ENCODE measurements around the gene PDILT. TPM values are rescaled to one million over a fixed set of nuclear protein-coding genes. Genes with fewer than 3 reads are reported as not detected.
"Not testable (repeated sequence)": the region's sequence is repeated elsewhere in the genome, so short reads cannot be mapped to it uniquely, and the experiment has no call there.

The PDILT gene
- total and polyA plus RNA-seq, 2 donors (not counting 3 experiments of a cell fraction or from before 2014, with no cell fraction given) = not detected

DNA sequence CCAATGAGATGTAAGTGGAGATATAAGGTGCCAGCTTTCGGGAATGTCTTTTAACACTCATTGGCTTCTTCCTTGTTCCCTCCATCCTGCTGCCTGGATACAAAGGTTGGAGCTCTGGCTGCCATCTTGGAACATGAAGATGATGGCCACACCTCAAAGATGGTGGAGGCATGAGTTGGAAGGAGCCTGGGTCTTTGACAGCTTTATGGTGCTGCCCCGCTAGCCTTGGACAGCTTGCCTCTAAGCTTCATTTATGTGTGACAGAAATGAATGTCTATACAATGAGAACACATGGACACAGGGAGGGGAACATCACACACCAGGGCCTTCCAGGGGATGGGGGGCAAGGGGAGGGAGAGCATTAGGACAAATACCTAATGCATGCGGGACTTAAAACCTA lies 90.8 kb downstream of the PDILT start:
- Histone ChIP-seq H4K20me1 (replicated peaks; ENCODE audit: control insufficient read depth, extremely low read depth, insufficient read depth, low read length) (no peaks in the 10 kb centered on the region), H2AFZ (ENCODE audit: low read depth, low read length) (no peak overlapping the region), H3K36me3 (ENCODE audit: control insufficient read depth in 2 of 2, extremely low read depth in 1 of 2, insufficient read depth in 2 of 2, low read length in 2 of 2) (no peaks in the 10 kb centered on the region), H3K4me3 (replicated peaks in 1 of 3; ENCODE audit: insufficient read depth in 1 of 3, low read depth in 1 of 3, low read length in 3 of 3) (no peak overlapping the region), H3K9me3 (replicated peaks; ENCODE audit: control insufficient read depth, insufficient read depth, low read length) (no peaks in the 10 kb centered on the region), H3K27me3 (ENCODE audit: control insufficient read depth in 2 of 2, insufficient read depth in 2 of 2, low read length in 2 of 2) (no peaks in the 10 kb centered on the region), H3K9me1 (replicated peaks; ENCODE audit: control insufficient read depth, extremely low read depth, insufficient read depth, low read length) (no peaks in the 10 kb centered on the region), H3K27ac (ENCODE audit: insufficient read depth, low read depth, low read length) (no peak overlapping the region), H3K79me2 (ENCODE audit: control insufficient read depth, insufficient read depth, low read length) (no peaks in the 10 kb centered on the region), H3K9ac (replicated peaks; ENCODE audit: extremely low read depth, insufficient read depth, low read length) (no peak overlapping the region), H3K4me2 (ENCODE audit: insufficient read depth, low read length) (no peak overlapping the region), H3K4me1 (ENCODE audit: control insufficient read depth, extremely low read depth, insufficient read depth, low read length) (no peaks in the 10 kb centered on the region)
- dilution Hi-C loops (cut with MboI; ENCODE audit: extremely low pct_ligation_motif_present, low sequenced_read_pairs) = no loop called here
- ChIA-PET CTCF (no interaction called here), POLR2A (no interaction called here)
- FAIRE-seq (no peak), DNase-seq (ENCODE audit: low read depth, low spot score) (no peak)
- intact Hi-C loops (cut with micrococcal nuclease) = no loop called here
- TF ChIP-seq, protein P1, sequence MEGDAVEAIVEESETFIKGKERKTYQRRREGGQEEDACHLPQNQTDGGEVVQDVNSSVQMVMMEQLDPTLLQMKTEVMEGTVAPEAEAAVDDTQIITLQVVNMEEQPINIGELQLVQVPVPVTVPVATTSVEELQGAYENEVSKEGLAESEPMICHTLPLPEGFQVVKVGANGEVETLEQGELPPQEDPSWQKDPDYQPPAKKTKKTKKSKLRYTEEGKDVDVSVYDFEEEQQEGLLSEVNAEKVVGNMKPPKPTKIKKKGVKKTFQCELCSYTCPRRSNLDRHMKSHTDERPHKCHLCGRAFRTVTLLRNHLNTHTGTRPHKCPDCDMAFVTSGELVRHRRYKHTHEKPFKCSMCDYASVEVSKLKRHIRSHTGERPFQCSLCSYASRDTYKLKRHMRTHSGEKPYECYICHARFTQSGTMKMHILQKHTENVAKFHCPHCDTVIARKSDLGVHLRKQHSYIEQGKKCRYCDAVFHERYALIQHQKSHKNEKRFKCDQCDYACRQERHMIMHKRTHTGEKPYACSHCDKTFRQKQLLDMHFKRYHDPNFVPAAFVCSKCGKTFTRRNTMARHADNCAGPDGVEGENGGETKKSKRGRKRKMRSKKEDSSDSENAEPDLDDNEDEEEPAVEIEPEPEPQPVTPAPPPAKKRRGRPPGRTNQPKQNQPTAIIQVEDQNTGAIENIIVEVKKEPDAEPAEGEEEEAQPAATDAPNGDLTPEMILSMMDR (IDR thresholded peaks at IDR 0.05; ENCODE audit: extremely low read depth in 1 of 2, insufficient read depth in 1 of 2, low read depth in 1 of 2, low read length in 2 of 2) = no peak
- TF ChIP-seq POLR2A (IDR thresholded peaks at IDR 0.05; ENCODE audit: low read depth, low read length) (no peak), JUN (IDR thresholded peaks at IDR 0.05; ENCODE audit: borderline replicate concordance, insufficient read depth, insufficient read length, low read depth) (no peak), EZH2 (IDR thresholded peaks at IDR 0.05; ENCODE audit: borderline replicate concordance, low read depth, low read length, severe bottlenecking) (no peak), GATA2 (IDR thresholded peaks at IDR 0.05; ENCODE audit: insufficient read depth, insufficient read length, low read depth, low read length) (no peak), POLR2AphosphoS5 (IDR thresholded peaks at IDR 0.05; ENCODE audit: insufficient read depth, low read depth, low read length) (no peak), FOS (IDR thresholded peaks at IDR 0.05; ENCODE audit: borderline replicate concordance, insufficient read depth, low read length) (no peak), MYC (IDR thresholded peaks at IDR 0.05; ENCODE audit: low read depth, low read length) (no peak)
- TF ChIP-seq, protein P2, sequence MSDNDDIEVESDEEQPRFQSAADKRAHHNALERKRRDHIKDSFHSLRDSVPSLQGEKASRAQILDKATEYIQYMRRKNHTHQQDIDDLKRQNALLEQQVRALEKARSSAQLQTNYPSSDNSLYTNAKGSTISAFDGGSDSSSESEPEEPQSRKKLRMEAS (IDR thresholded peaks at IDR 0.05; ENCODE audit: insufficient read depth, insufficient read length) = no peak
- BruUV-seq (replicated peaks) = no TSS peak

DNA sequence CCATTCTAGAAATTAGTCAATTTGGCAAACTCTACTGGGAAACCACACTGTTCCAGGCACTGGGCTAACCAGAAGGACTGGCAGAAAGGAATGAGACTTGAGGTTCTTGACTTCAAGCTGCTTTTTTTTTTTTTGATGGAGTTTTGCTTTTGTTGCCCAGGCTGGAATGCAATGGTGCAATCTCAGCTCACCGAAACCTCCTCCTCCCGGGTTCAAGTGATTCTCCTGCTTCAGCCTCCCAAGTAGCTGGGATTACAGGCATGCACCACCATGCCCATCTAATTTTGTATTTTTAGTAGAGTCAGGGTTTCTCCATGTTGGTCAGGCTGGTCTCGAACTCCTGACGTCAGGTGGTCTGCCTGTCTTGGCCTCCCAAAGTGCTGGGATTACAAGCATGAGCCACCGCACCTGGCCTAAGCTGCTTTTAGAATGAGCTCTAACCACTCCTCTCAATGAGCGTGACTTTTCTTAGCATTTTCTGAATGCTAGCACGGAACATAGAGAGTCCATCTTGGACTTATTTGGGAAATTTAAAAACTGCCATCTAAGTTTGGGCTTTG lies 91.9 kb downstream of the PDILT start:
- intact Hi-C loops (cut with micrococcal nuclease); FAIRE-seq; H3K9me3 ChIP-seq (replicated peaks; ENCODE audit: control insufficient read depth, insufficient read depth, low read length); H3K4me2 ChIP-seq (ENCODE audit: insufficient read depth, low read length); H3K4me1 ChIP-seq (ENCODE audit: control insufficient read depth, extremely low read depth, insufficient read depth, low read length); H2AFZ ChIP-seq (ENCODE audit: low read depth, low read length); H3K4me3 ChIP-seq (replicated peaks in 1 of 3; ENCODE audit: insufficient read depth in 1 of 3, low read depth in 1 of 3, low read length in 3 of 3); DNase-seq (ENCODE audit: low read depth, low spot score); H4K20me1 ChIP-seq (replicated peaks; ENCODE audit: control insufficient read depth, extremely low read depth, insufficient read depth, low read length); CTCF ChIA-PET; BruUV-seq (replicated peaks); H3K9me1 ChIP-seq (replicated peaks; ENCODE audit: control insufficient read depth, extremely low read depth, insufficient read depth, low read length); H3K79me2 ChIP-seq (ENCODE audit: control insufficient read depth, insufficient read depth, low read length); dilution Hi-C loops (cut with MboI; ENCODE audit: extremely low pct_ligation_motif_present, low sequenced_read_pairs); H3K27ac ChIP-seq (ENCODE audit: insufficient read depth, low read depth, low read length); H3K36me3 ChIP-seq (ENCODE audit: control insufficient read depth in 2 of 2, extremely low read depth in 1 of 2, insufficient read depth in 2 of 2, low read length in 2 of 2); H3K27me3 ChIP-seq (ENCODE audit: control insufficient read depth in 2 of 2, insufficient read depth in 2 of 2, low read length in 2 of 2); H3K9ac ChIP-seq (replicated peaks; ENCODE audit: extremely low read depth, insufficient read depth, low read length); POLR2A ChIA-PET: not testable (repeated sequence)

Data from endothelial cell of umbilical vein (primary cell).